ENCODE results near the gene ABR.
A peak's percentile ranks its signal among the peaks of the same experiment; 100 is the strongest.
"Not testable (repeated sequence)": the region's sequence is repeated elsewhere in the genome, so short reads cannot be mapped to it uniquely, and the experiment has no call there.

ABR gene

GRCh38 chr17:1153795-1154546, 25.8 kb downstream of the ABR start:
- H3K4me3 ChIP-seq (ENCODE audit: low read depth, low read length) = no peak overlapping the region
- peak; percentile 52 for DNase-seq (ENCODE audit: low read depth)
- TF ChIP-seq MYC (IDR thresholded peaks at IDR 0.05; ENCODE audit: low read depth, low read length) (no peak), POLR2A (IDR thresholded peaks at IDR 0.05; ENCODE audit: extremely low read depth, insufficient read length) (no peak)
- TF ChIP-seq, protein P1, sequence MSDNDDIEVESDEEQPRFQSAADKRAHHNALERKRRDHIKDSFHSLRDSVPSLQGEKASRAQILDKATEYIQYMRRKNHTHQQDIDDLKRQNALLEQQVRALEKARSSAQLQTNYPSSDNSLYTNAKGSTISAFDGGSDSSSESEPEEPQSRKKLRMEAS (IDR thresholded peaks at IDR 0.05; ENCODE audit: low read depth, low read length) = no peak
- TF ChIP-seq, protein P2, sequence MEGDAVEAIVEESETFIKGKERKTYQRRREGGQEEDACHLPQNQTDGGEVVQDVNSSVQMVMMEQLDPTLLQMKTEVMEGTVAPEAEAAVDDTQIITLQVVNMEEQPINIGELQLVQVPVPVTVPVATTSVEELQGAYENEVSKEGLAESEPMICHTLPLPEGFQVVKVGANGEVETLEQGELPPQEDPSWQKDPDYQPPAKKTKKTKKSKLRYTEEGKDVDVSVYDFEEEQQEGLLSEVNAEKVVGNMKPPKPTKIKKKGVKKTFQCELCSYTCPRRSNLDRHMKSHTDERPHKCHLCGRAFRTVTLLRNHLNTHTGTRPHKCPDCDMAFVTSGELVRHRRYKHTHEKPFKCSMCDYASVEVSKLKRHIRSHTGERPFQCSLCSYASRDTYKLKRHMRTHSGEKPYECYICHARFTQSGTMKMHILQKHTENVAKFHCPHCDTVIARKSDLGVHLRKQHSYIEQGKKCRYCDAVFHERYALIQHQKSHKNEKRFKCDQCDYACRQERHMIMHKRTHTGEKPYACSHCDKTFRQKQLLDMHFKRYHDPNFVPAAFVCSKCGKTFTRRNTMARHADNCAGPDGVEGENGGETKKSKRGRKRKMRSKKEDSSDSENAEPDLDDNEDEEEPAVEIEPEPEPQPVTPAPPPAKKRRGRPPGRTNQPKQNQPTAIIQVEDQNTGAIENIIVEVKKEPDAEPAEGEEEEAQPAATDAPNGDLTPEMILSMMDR (IDR thresholded peaks at IDR 0.05; ENCODE audit: low read depth, low read length) = no peak

GRCh38 chr17:1152582-1152981, 27.2 kb downstream of the ABR start:
- not testable (repeated sequence) for H3K4me3 ChIP-seq (ENCODE audit: low read depth, low read length); DNase-seq (ENCODE audit: low read depth)

- H3K4me3 ChIP-seq (ENCODE audit: low read depth, low read length) = no peak overlapping the region
- no peak for DNase-seq (ENCODE audit: low read depth)
- TF ChIP-seq MYC (IDR thresholded peaks at IDR 0.05; ENCODE audit: low read depth, low read length) = no peak
- TF ChIP-seq, protein P1 (IDR thresholded peaks at IDR 0.05; ENCODE audit: low read depth, low read length) = no peak
Observed at GRCh38 chr17:1150863-1151600, 28.7 kb downstream of the ABR start.

DNA sequence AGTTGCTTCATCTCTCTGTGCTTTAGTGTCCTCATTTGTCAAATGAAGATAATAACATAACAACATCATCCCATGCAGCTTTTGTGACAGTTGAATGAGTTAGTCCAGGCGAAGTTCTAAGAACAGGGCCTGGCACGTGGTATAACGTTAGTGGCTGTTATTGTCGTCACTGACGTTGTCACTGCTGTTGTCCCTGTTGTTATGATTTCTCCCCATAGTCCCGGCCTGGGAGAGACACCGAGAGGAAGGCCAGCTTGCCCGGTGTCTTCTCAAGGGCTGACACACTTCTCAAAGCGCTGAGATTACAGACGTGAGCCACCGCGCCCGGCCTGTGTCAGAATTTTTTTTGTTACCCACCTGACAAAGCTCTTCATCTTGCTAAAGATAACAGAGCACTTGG, 29.9 kb downstream of the ABR start:
- H3K4me3 ChIP-seq (ENCODE audit: low read depth, low read length) = no peak overlapping the region
- DNase-seq (ENCODE audit: low read depth) = no peak
- TF ChIP-seq MYC (IDR thresholded peaks at IDR 0.05; ENCODE audit: low read depth, low read length) (no peak), POLR2A (IDR thresholded peaks at IDR 0.05; ENCODE audit: extremely low read depth, insufficient read length) (no peak)
- TF ChIP-seq, protein P2 (IDR thresholded peaks at IDR 0.05; ENCODE audit: low read depth, low read length) = no peak
- TF ChIP-seq, protein P1 (IDR thresholded peaks at IDR 0.05; ENCODE audit: low read depth, low read length) = no peak

- no peak for DNase-seq (ENCODE audit: low read depth)
- H3K4me3 ChIP-seq (ENCODE audit: low read depth, low read length) = no peak overlapping the region
- TF ChIP-seq, protein P2 (IDR thresholded peaks at IDR 0.05; ENCODE audit: low read depth, low read length) = no peak
- TF ChIP-seq POLR2A (IDR thresholded peaks at IDR 0.05; ENCODE audit: extremely low read depth, insufficient read length) = no peak
- no peak for TF ChIP-seq MYC (IDR thresholded peaks at IDR 0.05; ENCODE audit: low read depth, low read length)
- TF ChIP-seq, protein P1 (IDR thresholded peaks at IDR 0.05; ENCODE audit: low read depth, low read length) = no peak
Observed at GRCh38 chr17:1147664-1148063, 32.1 kb downstream of the ABR start.

GRCh38 chr17:1146561-1147265, 33.1 kb downstream of the ABR start:
- no peak overlapping the region for H3K4me3 ChIP-seq (ENCODE audit: low read depth, low read length)
- TF ChIP-seq MYC (IDR thresholded peaks at IDR 0.05; ENCODE audit: low read depth, low read length) (no peak), POLR2A (IDR thresholded peaks at IDR 0.05; ENCODE audit: extremely low read depth, insufficient read length) (no peak)
- TF ChIP-seq, protein P1 (IDR thresholded peaks at IDR 0.05; ENCODE audit: low read depth, low read length) = no peak
- TF ChIP-seq, protein P2 (IDR thresholded peaks at IDR 0.05; ENCODE audit: low read depth, low read length) = no peak
- DNase-seq (ENCODE audit: low read depth) = no peak

Measured in NB4 (cell line).